ENCODE measurements around the gene ADAM19. TPM values are rescaled to one million over a fixed set of nuclear protein-coding genes. Genes with fewer than 3 reads are reported as not detected.
"Not testable (repeated sequence)": the region's sequence is repeated elsewhere in the genome, so short reads cannot be mapped to it uniquely, and the experiment has no call there.

Gene ADAM19
- total and polyA plus RNA-seq, 9 donors: 11.0 to 27.7 (median 20.3) TPM

DNA sequence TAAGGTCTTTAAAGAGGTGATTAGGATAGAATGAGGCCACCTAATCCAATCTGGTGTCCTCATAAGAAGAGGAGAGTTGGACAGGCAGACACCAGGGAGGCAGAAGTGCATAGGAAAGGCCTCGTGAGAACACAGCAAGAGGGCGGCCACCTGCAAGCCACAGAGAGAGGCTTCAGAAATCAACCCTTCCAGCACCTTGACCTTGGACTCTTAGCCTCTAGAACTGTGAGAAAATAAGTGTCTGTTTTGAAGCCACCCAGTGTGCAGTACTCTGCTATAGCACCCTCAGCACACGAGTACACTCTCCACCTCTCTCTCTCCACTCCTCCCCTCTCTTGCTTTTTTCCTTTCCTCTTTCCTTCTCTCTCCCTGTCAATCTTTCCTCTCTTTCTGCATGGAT, 88.7 kb downstream of the ADAM19 start:
- no peaks in the 10 kb centered on the region for H3K9me3 ChIP-seq (replicated peaks; ENCODE audit: control insufficient read depth, low read depth, low read length)
- H3K4me1 ChIP-seq (ENCODE audit: control insufficient read depth, insufficient read depth, low read length): peaks cover 6% of the 10 kb centered on the region
- no peak overlapping the region for H3K4me3 ChIP-seq (ENCODE audit: low read length)
- H3K27me3 ChIP-seq (ENCODE audit: control insufficient read depth, insufficient read depth, low read length): no peaks in the 10 kb centered on the region
- 29% methylated on average over 1 of the region's 3 CpGs for WGBS (ENCODE audit: insufficient coverage)
- DNase-seq: no peak
- H3K36me3 ChIP-seq (ENCODE audit: control insufficient read depth, insufficient read depth, low read length): peaks cover 62% of the 10 kb centered on the region
- no peak overlapping the region for H3K27ac ChIP-seq (ENCODE audit: low read length)

DNA sequence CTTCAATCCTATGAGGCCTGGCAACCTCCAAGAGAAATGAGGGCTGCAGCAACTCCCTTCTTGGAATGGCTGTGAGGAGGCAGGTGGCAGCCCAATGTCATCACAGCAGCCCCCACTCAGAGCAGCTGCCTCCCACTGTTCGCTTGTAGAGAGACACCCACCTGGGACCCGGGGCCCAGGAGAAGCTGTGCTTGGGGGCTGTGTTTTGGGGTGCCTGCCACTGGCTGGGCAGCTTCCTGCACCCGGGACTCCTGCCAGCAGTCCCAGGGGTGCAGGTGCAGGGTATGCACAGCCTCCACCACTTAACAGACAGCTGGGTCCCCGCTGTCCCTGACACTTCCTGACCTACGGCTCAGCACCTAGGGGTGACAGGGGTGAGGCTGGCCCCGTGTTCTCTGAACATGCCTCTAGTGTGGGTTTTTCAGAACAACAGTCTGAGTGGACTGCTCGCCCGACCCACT, 89.3 kb downstream of the ADAM19 start:
- no peaks in the 10 kb centered on the region for H3K27me3 ChIP-seq (ENCODE audit: control insufficient read depth, insufficient read depth, low read length)
- H3K9me3 ChIP-seq (replicated peaks; ENCODE audit: control insufficient read depth, low read depth, low read length): no peaks in the 10 kb centered on the region
- peaks cover 63% of the 10 kb centered on the region for H3K36me3 ChIP-seq (ENCODE audit: control insufficient read depth, insufficient read depth, low read length)
- peaks cover 6% of the 10 kb centered on the region for H3K4me1 ChIP-seq (ENCODE audit: control insufficient read depth, insufficient read depth, low read length)
- no peak overlapping the region for H3K27ac ChIP-seq (ENCODE audit: low read length)
- DNase-seq: no peak
- WGBS (ENCODE audit: insufficient coverage): 73% methylated on average over 3 of the region's 8 CpGs
- H3K4me3 ChIP-seq (ENCODE audit: low read length): no peak overlapping the region

DNA sequence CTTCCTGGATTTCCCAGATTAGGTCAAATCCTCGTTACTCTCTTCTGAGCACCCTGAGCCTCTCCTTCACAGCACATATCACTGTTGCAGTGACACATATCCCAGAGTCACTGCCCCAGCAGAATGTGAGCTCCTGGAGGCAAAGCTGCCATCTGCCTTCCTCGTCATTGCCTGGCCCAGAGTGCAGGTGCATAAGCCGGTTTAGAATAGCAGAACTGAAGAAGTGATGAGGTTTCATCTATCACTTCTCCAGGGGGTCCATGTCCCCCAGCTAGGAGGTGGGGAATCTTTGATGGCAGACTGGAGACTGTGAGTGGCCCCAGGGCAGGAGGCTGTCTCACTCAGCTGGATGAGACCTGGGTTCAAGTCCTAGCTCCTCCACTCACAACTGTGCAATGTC, 89.8 kb downstream of the ADAM19 start:
- DNase-seq: no peak
- Histone ChIP-seq H3K9me3 (replicated peaks; ENCODE audit: control insufficient read depth, low read depth, low read length) (no peaks in the 10 kb centered on the region), H3K27ac (ENCODE audit: low read length) (no peak overlapping the region), H3K27me3 (ENCODE audit: control insufficient read depth, insufficient read depth, low read length) (no peaks in the 10 kb centered on the region), H3K4me3 (ENCODE audit: low read length) (no peak overlapping the region), H3K36me3 (ENCODE audit: control insufficient read depth, insufficient read depth, low read length) (peaks cover 67% of the 10 kb centered on the region), H3K4me1 (ENCODE audit: control insufficient read depth, insufficient read depth, low read length) (peaks cover 6% of the 10 kb centered on the region)
- WGBS (ENCODE audit: insufficient coverage): 82% methylated on average over 3 of the region's 3 CpGs

DNA sequence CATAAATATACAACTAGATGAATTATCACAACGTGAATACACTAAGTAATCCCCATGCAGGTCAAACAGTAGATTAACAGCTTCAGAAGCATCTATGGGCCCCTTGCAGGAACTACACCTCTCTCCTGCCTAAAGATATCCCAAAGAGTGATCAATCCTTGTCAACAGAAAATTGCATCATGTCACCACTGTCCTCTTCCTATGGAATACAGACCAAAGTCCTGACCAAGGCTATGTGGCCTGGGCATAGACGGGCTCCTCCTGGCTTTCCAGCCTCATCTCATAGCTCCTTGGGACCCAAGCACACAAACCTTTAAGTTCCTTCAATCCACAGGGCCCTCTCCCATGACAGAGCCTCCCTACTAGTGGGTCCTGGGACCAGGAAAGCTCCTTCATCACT, 90.2 kb downstream of the ADAM19 start:
- 62% methylated on average over 2 of the region's 2 CpGs for WGBS (ENCODE audit: insufficient coverage)
- Histone ChIP-seq H3K9me3 (replicated peaks; ENCODE audit: control insufficient read depth, low read depth, low read length) (no peaks in the 10 kb centered on the region), H3K36me3 (ENCODE audit: control insufficient read depth, insufficient read depth, low read length) (peaks cover 70% of the 10 kb centered on the region), H3K4me3 (ENCODE audit: low read length) (no peak overlapping the region), H3K4me1 (ENCODE audit: control insufficient read depth, insufficient read depth, low read length) (peaks cover 6% of the 10 kb centered on the region), H3K27ac (ENCODE audit: low read length) (no peak overlapping the region), H3K27me3 (ENCODE audit: control insufficient read depth, insufficient read depth, low read length) (no peaks in the 10 kb centered on the region)
- no peak for DNase-seq

- WGBS (ENCODE audit: insufficient coverage): 81% methylated on average over 5 of the region's 5 CpGs
- Histone ChIP-seq H3K27ac (ENCODE audit: low read length) (no peak overlapping the region), H3K36me3 (ENCODE audit: control insufficient read depth, insufficient read depth, low read length) (peaks cover 71% of the 10 kb centered on the region), H3K4me1 (ENCODE audit: control insufficient read depth, insufficient read depth, low read length) (peaks cover 6% of the 10 kb centered on the region), H3K9me3 (replicated peaks; ENCODE audit: control insufficient read depth, low read depth, low read length) (no peaks in the 10 kb centered on the region), H3K4me3 (ENCODE audit: low read length) (no peak overlapping the region), H3K27me3 (ENCODE audit: control insufficient read depth, insufficient read depth, low read length) (no peaks in the 10 kb centered on the region)
- DNase-seq: no peak
Measured at GRCh38 chr5:157484768-157485167, 90.8 kb downstream of the ADAM19 start.

DNA sequence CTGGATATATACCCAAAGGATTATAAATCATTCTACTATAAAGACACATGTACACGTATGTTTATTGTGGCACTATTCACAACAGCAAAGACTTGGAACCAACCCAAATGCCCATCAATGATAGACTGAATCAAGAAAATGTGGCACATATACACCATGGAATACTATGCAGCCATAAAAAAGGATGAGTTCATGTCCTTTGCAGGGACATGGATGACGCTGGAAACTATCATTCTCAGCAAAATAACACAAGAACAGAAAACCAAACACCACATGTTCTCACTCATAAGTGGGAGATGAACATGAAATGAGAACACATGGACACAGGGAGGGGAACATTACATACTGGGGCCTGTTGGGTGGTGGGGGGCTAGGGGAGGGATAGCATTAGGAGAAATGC, 92.9 kb downstream of the ADAM19 start:
- H3K4me1 ChIP-seq (ENCODE audit: control insufficient read depth, insufficient read depth, low read length); H3K27me3 ChIP-seq (ENCODE audit: control insufficient read depth, insufficient read depth, low read length); DNase-seq; H3K27ac ChIP-seq (ENCODE audit: low read length); H3K4me3 ChIP-seq (ENCODE audit: low read length); H3K9me3 ChIP-seq (replicated peaks; ENCODE audit: control insufficient read depth, low read depth, low read length): not testable (repeated sequence)
- WGBS (ENCODE audit: insufficient coverage): no CpG with 5 or more reads among the region's 2 CpGs
- peaks cover 67% of the 10 kb centered on the region for H3K36me3 ChIP-seq (ENCODE audit: control insufficient read depth, insufficient read depth, low read length)

DNA sequence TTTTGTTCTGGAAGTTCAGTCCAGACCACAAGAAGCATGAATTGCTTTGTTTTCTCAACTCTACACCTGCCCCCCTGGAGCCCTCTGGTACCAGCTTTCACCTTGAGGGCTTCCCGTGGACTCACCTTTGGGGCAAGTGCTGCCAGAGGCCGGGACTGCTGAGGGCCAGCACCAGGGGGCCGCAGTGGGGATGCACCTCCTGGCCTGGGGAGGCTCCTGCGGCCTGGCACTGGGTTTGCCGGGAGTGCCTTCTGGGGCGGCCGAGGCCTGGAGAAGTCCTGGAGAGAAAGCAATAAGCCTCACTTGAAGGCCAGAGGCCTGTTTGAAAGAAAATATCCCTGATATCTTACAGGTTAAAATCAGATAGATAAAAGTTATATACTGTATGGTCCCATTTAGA, 93.9 kb downstream of the ADAM19 start:
- no peak overlapping the region for H3K27ac ChIP-seq (ENCODE audit: low read length)
- 95% methylated on average over 7 of the region's 7 CpGs for WGBS (ENCODE audit: insufficient coverage)

DNA sequence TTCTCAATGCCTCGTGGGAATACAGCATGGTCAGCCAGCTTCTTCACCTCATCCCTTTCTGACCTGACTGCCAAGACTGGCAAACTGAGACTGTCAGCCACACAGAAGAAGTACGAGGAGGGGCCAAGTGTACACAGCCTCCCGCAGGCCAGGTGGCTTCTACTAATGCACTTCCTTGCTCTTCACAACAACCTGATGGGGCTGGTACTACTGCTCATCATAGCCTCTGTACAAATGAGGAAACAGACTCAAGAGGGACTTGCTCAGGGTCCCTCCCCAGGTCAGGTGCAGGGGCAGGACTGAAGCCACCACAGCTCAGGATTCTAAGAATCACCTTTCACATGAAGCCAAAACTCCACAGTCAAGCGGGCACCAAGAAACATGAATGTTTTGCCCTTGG, 94.3 kb downstream of the ADAM19 start:
- no peak for DNase-seq
- Histone ChIP-seq H3K4me1 (ENCODE audit: control insufficient read depth, insufficient read depth, low read length) (peaks cover 6% of the 10 kb centered on the region), H3K36me3 (ENCODE audit: control insufficient read depth, insufficient read depth, low read length) (peaks cover 54% of the 10 kb centered on the region), H3K27ac (ENCODE audit: low read length) (no peak overlapping the region), H3K27me3 (ENCODE audit: control insufficient read depth, insufficient read depth, low read length) (no peaks in the 10 kb centered on the region), H3K4me3 (ENCODE audit: low read length) (no peak overlapping the region), H3K9me3 (replicated peaks; ENCODE audit: control insufficient read depth, low read depth, low read length) (no peaks in the 10 kb centered on the region)
- WGBS (ENCODE audit: insufficient coverage): 70% methylated on average over 4 of the region's 4 CpGs

More for the DNA sequence above, 93.9 kb downstream of the ADAM19 start:
- no peaks in the 10 kb centered on the region for H3K9me3 ChIP-seq (replicated peaks; ENCODE audit: control insufficient read depth, low read depth, low read length)
- H3K36me3 ChIP-seq (ENCODE audit: control insufficient read depth, insufficient read depth, low read length): peaks cover 56% of the 10 kb centered on the region
- no peak for DNase-seq
- H3K4me3 ChIP-seq (ENCODE audit: low read length): no peak overlapping the region
- H3K4me1 ChIP-seq (ENCODE audit: control insufficient read depth, insufficient read depth, low read length): peaks cover 6% of the 10 kb centered on the region
- H3K27me3 ChIP-seq (ENCODE audit: control insufficient read depth, insufficient read depth, low read length): no peaks in the 10 kb centered on the region

DNA sequence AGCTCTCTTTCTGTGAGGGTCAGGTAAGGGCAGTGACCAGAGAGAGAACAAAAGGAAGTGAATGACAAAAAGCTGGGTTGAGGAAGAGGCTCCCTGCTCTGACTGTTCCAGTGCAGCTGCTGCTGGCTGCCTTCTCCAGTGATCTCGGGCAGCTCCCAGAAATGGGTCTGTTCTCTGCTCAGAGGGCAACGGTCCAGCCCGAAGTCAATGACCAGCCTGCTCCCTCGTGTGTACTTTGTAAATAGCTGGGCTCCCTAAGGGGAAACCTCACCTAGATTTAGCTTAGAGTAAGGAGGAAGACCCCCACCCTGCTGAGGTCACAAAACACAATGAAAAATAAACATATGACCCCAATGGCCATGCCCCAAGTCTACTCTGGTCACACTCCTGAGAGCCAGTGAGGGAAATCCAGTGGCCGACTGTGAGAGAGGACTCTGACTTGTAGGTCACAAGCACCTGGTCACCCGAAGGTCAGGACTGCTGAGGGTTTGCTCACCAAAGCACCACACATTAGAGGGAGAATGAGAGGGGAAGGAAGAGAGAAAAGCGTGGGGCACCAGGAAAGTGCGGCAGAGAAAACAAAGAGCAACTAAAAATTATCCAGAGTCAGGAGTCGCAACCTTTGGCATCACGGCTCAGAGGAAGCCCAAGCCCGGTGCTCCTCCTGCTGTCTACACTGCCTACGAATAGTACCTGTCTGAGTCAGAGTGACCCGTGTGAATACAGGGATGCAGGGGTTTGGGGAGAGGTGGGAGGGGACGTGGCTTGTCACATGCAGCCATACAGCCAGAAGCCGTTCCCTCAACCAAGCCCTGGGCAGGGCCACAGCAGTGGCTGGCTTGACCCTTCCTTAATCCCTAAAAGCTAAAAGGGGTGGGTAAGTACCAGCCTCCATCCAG, 95.7 kb downstream of the ADAM19 start:
- WGBS (ENCODE audit: insufficient coverage): 80% methylated on average over 10 of the region's 15 CpGs
- H3K27me3 ChIP-seq (ENCODE audit: control insufficient read depth, insufficient read depth, low read length): no peaks in the 10 kb centered on the region
- DNase-seq: no peak
- no peak overlapping the region for H3K27ac ChIP-seq (ENCODE audit: low read length)
- peaks cover 6% of the 10 kb centered on the region for H3K4me1 ChIP-seq (ENCODE audit: control insufficient read depth, insufficient read depth, low read length)
- H3K4me3 ChIP-seq (ENCODE audit: low read length): no peak overlapping the region
- no peaks in the 10 kb centered on the region for H3K9me3 ChIP-seq (replicated peaks; ENCODE audit: control insufficient read depth, low read depth, low read length)
- H3K36me3 ChIP-seq (ENCODE audit: control insufficient read depth, insufficient read depth, low read length): peaks cover 46% of the 10 kb centered on the region

- no CpG with 5 or more reads among the region's 4 CpGs for WGBS (ENCODE audit: insufficient coverage)
- H3K27ac ChIP-seq (ENCODE audit: low read length): no peak overlapping the region
- peaks cover 39% of the 10 kb centered on the region for H3K36me3 ChIP-seq (ENCODE audit: control insufficient read depth, insufficient read depth, low read length)
- no peak overlapping the region for H3K4me3 ChIP-seq (ENCODE audit: low read length)
- no peaks in the 10 kb centered on the region for H3K27me3 ChIP-seq (ENCODE audit: control insufficient read depth, insufficient read depth, low read length)
- peaks cover 1% of the 10 kb centered on the region for H3K4me1 ChIP-seq (ENCODE audit: control insufficient read depth, insufficient read depth, low read length)
- H3K9me3 ChIP-seq (replicated peaks; ENCODE audit: control insufficient read depth, low read depth, low read length): no peaks in the 10 kb centered on the region
- no peak for DNase-seq
Measured at GRCh38 chr5:157479166-157479565, 96.4 kb downstream of the ADAM19 start.
